Uterus (tissue), 2 donors: ENCODE measurements around the gene VIT.

Source experiments
- CTCF ChIP-seq, 4 experiments: fragments of 200-600 bp in 2 of 4; fragments of 450-650 bp in 2 of 4; sonication (generic) in 2 of 4; IDR thresholded peaks; one replicate each; pipeline ENCODE4 v1.5.1; 2016 to 2019; ENCODE audit warnings: antibody characterized with exemption in 4 of 4, mild to moderate bottlenecking in 2 of 4, moderate library complexity in 1 of 4
- POLR2A ChIP-seq, 2 donors: fragments of 450-650 bp; IDR thresholded peaks; one replicate each; pipeline ENCODE4 v1.6.1; 2016; ENCODE audit warnings: antibody characterized with exemption in 2 of 2, mild to moderate bottlenecking in 1 of 2, moderate library complexity in 1 of 2

- no peak for TF ChIP-seq CTCF (IDR thresholded peaks at IDR 0.05)
- no peak for TF ChIP-seq POLR2A (IDR thresholded peaks at IDR 0.05)
These were observed 112.5 kb downstream of the VIT start for GRCh38 chr2:36809069-36809445.
